Measurements from ENCODE around the gene DGUOK. TPM values are rescaled to one million over a fixed set of nuclear protein-coding genes. Genes with fewer than 3 reads are reported as not detected.
"Not testable (repeated sequence)": the region's sequence is repeated elsewhere in the genome, so short reads cannot be mapped to it uniquely, and the experiment has no call there.

Gene DGUOK
- 100 to 1,000 TPM in 1 of 2 donors, 10 to 100 TPM in 1; 77.4 to 107 TPM for total RNA-seq

DNA sequence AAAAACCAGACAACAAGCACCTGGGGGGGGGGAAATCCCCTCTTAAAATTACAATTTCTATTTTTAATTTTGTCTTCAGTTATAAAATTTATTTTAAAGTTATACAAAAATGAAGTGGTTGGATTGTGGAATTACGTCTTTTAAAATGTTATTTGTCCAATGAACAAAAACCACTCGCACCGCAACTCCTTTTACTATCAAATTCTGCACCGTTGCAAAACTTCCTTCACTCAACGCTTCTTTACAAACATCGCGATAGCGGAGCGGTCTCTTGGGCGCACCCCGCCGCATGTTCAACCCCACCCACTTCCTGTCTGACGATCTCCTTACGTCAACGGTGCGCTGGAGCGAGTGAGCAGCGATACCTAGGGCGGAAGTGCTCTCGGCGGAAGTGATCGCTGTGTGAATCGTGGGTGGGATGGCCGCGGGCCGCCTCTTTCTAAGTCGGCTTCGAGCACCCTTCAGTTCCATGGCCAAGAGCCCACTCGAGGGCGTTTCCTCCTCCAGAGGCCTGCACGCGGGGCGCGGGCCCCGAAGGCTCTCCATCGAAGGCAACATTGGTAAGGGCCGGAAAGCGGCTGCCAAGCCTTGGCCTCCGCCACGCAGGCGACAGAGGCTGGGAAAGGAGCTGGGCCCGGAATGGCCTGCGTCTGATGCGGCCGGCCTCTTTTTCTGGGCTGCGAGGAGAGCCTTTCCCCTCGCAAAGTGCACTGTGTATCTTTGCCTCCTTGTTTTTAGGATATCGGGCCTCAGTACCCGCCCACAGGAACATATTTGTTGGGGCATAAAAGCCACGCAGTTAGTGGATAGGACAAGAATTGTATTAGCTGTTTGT lies at the start of gene DGUOK:
Gene DGUOK, plus strand, starts transcription at position 388 of the 835 bp plus-strand sequence. Its CDS starts 31 bp downstream, at position 419.
- TF ChIP-seq POLR2AphosphoS5 (IDR thresholded peaks at IDR 0.05) (peak; percentile 100), POLR2A (IDR thresholded peaks at IDR 0.05) (peak; percentile 95)
- TF ChIP-seq, protein P1, sequence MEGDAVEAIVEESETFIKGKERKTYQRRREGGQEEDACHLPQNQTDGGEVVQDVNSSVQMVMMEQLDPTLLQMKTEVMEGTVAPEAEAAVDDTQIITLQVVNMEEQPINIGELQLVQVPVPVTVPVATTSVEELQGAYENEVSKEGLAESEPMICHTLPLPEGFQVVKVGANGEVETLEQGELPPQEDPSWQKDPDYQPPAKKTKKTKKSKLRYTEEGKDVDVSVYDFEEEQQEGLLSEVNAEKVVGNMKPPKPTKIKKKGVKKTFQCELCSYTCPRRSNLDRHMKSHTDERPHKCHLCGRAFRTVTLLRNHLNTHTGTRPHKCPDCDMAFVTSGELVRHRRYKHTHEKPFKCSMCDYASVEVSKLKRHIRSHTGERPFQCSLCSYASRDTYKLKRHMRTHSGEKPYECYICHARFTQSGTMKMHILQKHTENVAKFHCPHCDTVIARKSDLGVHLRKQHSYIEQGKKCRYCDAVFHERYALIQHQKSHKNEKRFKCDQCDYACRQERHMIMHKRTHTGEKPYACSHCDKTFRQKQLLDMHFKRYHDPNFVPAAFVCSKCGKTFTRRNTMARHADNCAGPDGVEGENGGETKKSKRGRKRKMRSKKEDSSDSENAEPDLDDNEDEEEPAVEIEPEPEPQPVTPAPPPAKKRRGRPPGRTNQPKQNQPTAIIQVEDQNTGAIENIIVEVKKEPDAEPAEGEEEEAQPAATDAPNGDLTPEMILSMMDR (IDR thresholded peaks at IDR 0.05), result peak in 1 of 4 experiments; percentile 5
- peak; percentile 98 for DNase-seq (ENCODE audit: low spot score)
- peak within 1 kb of the TSS; percentile 89 for H3K27ac ChIP-seq
- no peaks in the 10 kb centered on the region for H3K27me3 ChIP-seq (replicated peaks; ENCODE audit: insufficient read depth)
- peak within 1 kb of the TSS; percentile 61 to 74 for H3K4me3 ChIP-seq
- H3K36me3 ChIP-seq, result no peaks in the 10 kb centered on the region
- peaks cover 14% of the 10 kb centered on the region for H3K4me1 ChIP-seq (replicated peaks)
- under 1% methylated on average over 50 of the region's 50 CpGs for WGBS
- H3K9me3 ChIP-seq, result no peaks in the 10 kb centered on the region
- intact Hi-C loops (cut with DNase I), result loop anchor here (5.0 kb wide), 1 partner anchor 61 kb away; no protein-coding TSS in a partner anchor

DNA sequence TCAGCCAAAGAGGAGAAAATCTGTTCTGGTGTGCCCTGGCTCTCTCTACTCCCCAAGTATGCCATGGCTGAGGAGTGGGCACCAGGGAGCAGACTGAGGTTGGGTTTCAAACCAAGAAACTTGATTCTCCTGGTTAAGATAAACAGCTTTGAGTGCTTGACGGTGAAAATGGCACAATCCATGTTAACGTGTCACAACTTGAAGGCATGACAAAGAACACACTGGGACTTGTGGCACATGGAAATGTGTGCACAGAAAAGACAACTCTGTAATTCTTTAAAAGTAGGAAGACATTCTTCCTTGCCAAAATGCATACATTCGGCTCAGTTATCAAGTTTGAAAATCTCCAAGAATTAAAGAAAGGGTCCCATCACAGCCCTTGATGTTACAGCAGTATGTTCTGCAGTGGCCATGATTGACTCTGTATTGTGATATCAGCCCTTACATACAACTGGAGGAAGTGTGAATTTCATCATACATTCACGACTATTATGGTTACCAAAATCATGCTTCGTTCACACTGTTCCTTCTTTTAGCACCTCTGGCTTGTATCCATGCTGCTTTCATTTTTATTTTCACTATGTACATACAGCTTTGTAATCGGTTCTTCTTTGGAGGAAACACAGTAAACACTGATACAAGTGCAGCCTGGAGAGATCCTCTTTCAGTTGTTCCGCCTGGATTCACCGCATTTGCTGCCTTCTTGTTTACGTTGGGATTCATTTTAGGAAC lies 49.4 kb upstream of the DGUOK start:
- Histone ChIP-seq H3K27ac (peak overlapping the region; percentile 73 to 86), H3K36me3 (no peaks in the 10 kb centered on the region), H3K27me3 (replicated peaks; ENCODE audit: insufficient read depth) (no peaks in the 10 kb centered on the region), H3K4me1 (replicated peaks) (peaks cover 21% of the 10 kb centered on the region), H3K4me3 (no peak overlapping the region), H3K9me3 (no peaks in the 10 kb centered on the region)
- intact Hi-C loops (cut with DNase I), result no loop called here
- 12% methylated on average over 9 of the region's 9 CpGs for WGBS
- no peak for TF ChIP-seq POLR2A (IDR thresholded peaks at IDR 0.05)
- TF ChIP-seq POLR2AphosphoS5 (IDR thresholded peaks at IDR 0.05), result peak; percentile 83
- peak; percentile 56 for DNase-seq (ENCODE audit: low spot score)

DNA sequence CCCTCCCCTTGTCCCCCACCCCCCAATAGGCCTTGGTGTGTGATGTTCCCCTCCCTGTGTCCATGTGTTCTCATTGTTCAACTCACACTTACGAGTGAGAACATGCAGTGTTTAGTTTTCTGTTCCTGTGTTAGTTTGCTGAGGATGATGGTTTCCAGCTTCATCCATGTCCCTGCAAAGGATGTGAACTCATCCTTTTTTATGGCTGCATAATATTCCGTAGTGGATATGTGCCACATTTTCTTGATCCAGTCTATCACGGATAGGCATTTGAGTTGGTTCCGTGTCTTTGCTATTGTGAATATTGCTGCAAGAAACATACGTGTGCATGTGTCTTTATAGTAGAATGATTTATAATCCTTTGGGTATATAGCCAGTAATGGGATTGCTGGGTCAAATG lies 48.7 kb upstream of the DGUOK start:
- H3K9me3 ChIP-seq; H3K4me3 ChIP-seq; H3K27me3 ChIP-seq (replicated peaks; ENCODE audit: insufficient read depth); intact Hi-C loops (cut with DNase I); DNase-seq (ENCODE audit: low spot score); H3K36me3 ChIP-seq: not testable (repeated sequence)
- peak overlapping the region; percentile 73 to 86 for H3K27ac ChIP-seq
- H3K4me1 ChIP-seq (replicated peaks), result peaks cover 21% of the 10 kb centered on the region
- 85% methylated on average over 5 of the region's 5 CpGs for WGBS

DNA sequence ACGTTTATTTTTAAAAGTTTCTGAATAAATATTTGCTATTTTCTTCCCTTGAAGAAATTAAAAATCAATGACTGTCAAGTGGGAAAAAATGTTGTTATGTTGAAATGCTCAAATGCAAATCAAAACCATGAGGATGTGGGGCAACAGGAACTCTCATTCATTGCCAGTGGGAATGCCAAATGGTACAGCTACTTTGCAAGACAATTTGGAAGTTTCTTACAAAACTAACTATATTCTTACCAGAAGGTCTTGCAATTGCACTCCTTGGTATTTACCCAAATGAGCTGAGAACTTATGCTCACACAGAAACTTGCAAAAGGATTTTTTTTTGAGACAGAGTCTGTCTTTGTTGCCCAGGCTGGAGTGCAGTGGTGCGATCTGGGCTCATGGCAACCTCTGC lies 41.3 kb upstream of the DGUOK start:
- WGBS, result 63% methylated on average over 2 of the region's 2 CpGs
- intact Hi-C loops (cut with DNase I), result no loop called here
- no peak for DNase-seq (ENCODE audit: low spot score)

DNA sequence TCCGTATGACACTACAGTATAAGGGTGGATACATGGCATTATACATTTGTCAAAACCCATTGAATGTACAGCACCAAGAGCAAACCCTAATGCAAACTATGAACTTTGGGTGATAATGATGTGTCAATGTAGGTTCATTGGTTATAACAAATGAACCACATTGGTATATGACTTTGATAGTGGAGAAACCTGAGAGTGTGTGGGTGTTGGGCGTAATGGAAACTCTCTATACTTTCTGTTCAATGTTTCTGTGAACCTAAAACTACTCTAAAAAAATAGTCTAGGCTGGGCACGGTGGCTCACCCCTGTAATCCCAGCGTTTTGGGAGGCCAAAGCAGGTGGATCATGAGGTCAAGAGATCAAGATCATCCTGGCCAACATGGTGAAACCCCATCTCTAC lies 40.3 kb upstream of the DGUOK start:
- TF ChIP-seq POLR2AphosphoS5 (IDR thresholded peaks at IDR 0.05) (no peak), POLR2A (IDR thresholded peaks at IDR 0.05) (no peak)
- TF ChIP-seq, protein P1 (IDR thresholded peaks at IDR 0.05), result no peak
- H3K9me3 ChIP-seq, result no peaks in the 10 kb centered on the region
- H3K27me3 ChIP-seq (replicated peaks; ENCODE audit: insufficient read depth), result no peaks in the 10 kb centered on the region
- no peak for DNase-seq (ENCODE audit: low spot score)
- intact Hi-C loops (cut with DNase I), result no loop called here
- H3K4me3 ChIP-seq, result no peak overlapping the region
- 83% methylated on average over 4 of the region's 4 CpGs for WGBS
- H3K4me1 ChIP-seq (replicated peaks), result no peaks in the 10 kb centered on the region
- H3K36me3 ChIP-seq, result no peaks in the 10 kb centered on the region
- no peak overlapping the region for H3K27ac ChIP-seq

More for the DNA sequence above, 41.3 kb upstream of the DGUOK start:
- Histone ChIP-seq H3K36me3 (no peaks in the 10 kb centered on the region), H3K4me3 (no peak overlapping the region), H3K9me3 (no peaks in the 10 kb centered on the region), H3K4me1 (replicated peaks) (no peaks in the 10 kb centered on the region), H3K27ac (no peak overlapping the region), H3K27me3 (replicated peaks; ENCODE audit: insufficient read depth) (no peaks in the 10 kb centered on the region)
- TF ChIP-seq POLR2A (IDR thresholded peaks at IDR 0.05), result no peak
- TF ChIP-seq POLR2AphosphoS5 (IDR thresholded peaks at IDR 0.05), result no peak
- TF ChIP-seq, protein P1 (IDR thresholded peaks at IDR 0.05), result no peak

DNA sequence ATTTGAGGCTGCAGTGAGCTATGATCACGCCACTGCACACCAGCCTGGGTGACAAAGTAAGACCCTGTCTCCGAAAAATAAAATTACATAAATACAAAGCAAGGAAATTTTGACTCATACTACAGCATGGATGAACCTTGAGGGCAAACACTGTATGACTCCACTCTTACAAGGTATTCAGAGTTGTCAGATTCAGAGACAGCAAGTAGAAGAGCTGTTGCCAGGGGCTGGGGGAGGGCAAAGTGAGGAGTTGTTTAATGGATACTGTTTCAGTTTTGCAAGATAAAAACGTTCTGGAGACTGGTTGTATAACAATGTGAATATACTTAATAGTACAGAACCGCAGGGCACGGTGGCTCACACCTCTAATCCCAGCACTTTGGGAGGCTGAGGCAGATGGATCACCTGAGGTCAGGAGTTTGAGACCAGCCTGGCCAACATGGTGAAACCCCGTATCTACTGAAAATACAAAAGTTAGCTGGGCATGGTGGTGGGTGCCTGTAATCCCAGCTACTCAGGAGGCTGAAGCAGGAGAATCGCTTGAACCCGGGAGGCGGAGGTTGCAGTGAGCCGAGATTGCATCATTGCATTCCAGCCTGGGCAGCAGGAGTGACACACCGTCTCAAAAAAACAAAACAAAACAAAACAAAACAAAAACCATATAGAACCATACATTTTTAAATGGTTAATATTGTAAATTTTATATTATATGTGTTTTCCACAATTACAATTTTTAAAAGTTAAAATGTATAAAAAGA lies 38.9 kb upstream of the DGUOK start:
- 71% methylated on average over 11 of the region's 11 CpGs for whole genome bisulfite sequencing
- H3K36me3 ChIP-seq; intact Hi-C loops (cut with DNase I); H3K4me3 ChIP-seq; H3K27me3 ChIP-seq (replicated peaks; ENCODE audit: insufficient read depth); H3K27ac ChIP-seq; DNase-seq (ENCODE audit: low spot score); H3K4me1 ChIP-seq (replicated peaks); H3K9me3 ChIP-seq: not testable (repeated sequence)

All from prostate gland (tissue), 2 donors.